ENCODE results near the gene DCC. TPM values are rescaled to one million over a fixed set of nuclear protein-coding genes. Genes with fewer than 3 reads are reported as not detected.

The DCC gene
- polyA plus RNA-seq, 1 of the 3 experiments (the other 2 are of a cell fraction), result 0.20 TPM

GRCh38 chr18:53234610-53235009 lies 894.6 kb downstream of the DCC start:
- no peaks in the 10 kb centered on the region for H3K79me2 ChIP-seq (ENCODE audit: insufficient read depth)
- H3K9me3 ChIP-seq, result 0 out of 2 replicates have a peak, but pooled peaks cover 9% of the 10 kb centered on the region
- no peaks in the 10 kb centered on the region for H3K36me3 ChIP-seq (replicated peaks in 1 of 2; ENCODE audit: control insufficient read depth in 1 of 2, insufficient read depth in 2 of 2, low read length in 1 of 2)
- H3K4me3 ChIP-seq (ENCODE audit: low read depth in 2 of 2, low read length in 1 of 2), result no peak overlapping the region
- H3K27ac ChIP-seq (ENCODE audit: low read depth in 2 of 2, low read length in 1 of 2), result no peak overlapping the region
- H2AFZ ChIP-seq (ENCODE audit: low read depth), result no peak overlapping the region
- ChIA-PET POLR2A (no interaction called here), CTCF (no interaction called here)
- DNase-seq, result no peak
- H3K4me2 ChIP-seq, result no peak overlapping the region
- 11% methylated on average over 1 of the region's 1 CpG for WGBS (ENCODE audit: low lambda C conversion rate)
- no peaks in the 10 kb centered on the region for H3K4me1 ChIP-seq (ENCODE audit: control insufficient read depth in 1 of 2, insufficient read depth in 2 of 2, low read depth in 1 of 2, low read length in 1 of 2)
- H3K9me2 ChIP-seq, result 0 out of 2 replicates have a peak, but pooled peaks cover 3% of the 10 kb centered on the region
- no peaks in the 10 kb centered on the region for H3K27me3 ChIP-seq (ENCODE audit: insufficient read depth)
- no peak overlapping the region for H3K9ac ChIP-seq
- H3F3A ChIP-seq (replicated peaks; ENCODE audit: insufficient read depth), result no peaks in the 10 kb centered on the region
- H4K20me1 ChIP-seq (ENCODE audit: insufficient read depth), result no peaks in the 10 kb centered on the region
- TF ChIP-seq POLR2AphosphoS5 (IDR thresholded peaks at IDR 0.05; ENCODE audit: low read depth, low read length) (no peak), JUND (IDR thresholded peaks at IDR 0.05) (no peak), SMC3 (IDR thresholded peaks at IDR 0.05; ENCODE audit: low read depth, low read length) (no peak), MXI1 (IDR thresholded peaks at IDR 0.05; ENCODE audit: low read depth, low read length) (no peak), MEF2A (IDR thresholded peaks at IDR 0.05; ENCODE audit: borderline replicate concordance, low read depth) (no peak), REST (IDR thresholded peaks at IDR 0.05; ENCODE audit: low read depth, low read length) (no peak), TEAD4 (IDR thresholded peaks at IDR 0.05; ENCODE audit: borderline replicate concordance, insufficient read depth) (no peak), ELF1 (IDR thresholded peaks at IDR 0.05) (no peak), ZBTB33 (IDR thresholded peaks at IDR 0.05; ENCODE audit: borderline replicate concordance, low read depth) (no peak), GATA2 (CRISPR knock-in tag; IDR thresholded peaks at IDR 0.05) (no peak), SIN3A (IDR thresholded peaks at IDR 0.05; ENCODE audit: borderline replicate concordance, low read depth, low read length) (no peak), TAF1 (IDR thresholded peaks at IDR 0.05; ENCODE audit: borderline replicate concordance, low read depth, low read length) (no peak)
- TF ChIP-seq, protein P1, sequence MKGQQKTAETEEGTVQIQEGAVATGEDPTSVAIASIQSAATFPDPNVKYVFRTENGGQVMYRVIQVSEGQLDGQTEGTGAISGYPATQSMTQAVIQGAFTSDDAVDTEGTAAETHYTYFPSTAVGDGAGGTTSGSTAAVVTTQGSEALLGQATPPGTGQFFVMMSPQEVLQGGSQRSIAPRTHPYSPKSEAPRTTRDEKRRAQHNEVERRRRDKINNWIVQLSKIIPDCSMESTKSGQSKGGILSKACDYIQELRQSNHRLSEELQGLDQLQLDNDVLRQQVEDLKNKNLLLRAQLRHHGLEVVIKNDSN (IDR thresholded peaks at IDR 0.05; ENCODE audit: borderline replicate concordance, low read depth), result no peak
